ENCODE results near the gene PAFAH2. TPM values are rescaled to one million over a fixed set of nuclear protein-coding genes. Genes with fewer than 3 reads are reported as not detected.

The PAFAH2 gene
- total RNA-seq, 3 donors from 2014 or later (not counting 1 experiment from before 2014, with no cell fraction given) = 39.0 to 95.1 (median 68.6) TPM

DNA sequence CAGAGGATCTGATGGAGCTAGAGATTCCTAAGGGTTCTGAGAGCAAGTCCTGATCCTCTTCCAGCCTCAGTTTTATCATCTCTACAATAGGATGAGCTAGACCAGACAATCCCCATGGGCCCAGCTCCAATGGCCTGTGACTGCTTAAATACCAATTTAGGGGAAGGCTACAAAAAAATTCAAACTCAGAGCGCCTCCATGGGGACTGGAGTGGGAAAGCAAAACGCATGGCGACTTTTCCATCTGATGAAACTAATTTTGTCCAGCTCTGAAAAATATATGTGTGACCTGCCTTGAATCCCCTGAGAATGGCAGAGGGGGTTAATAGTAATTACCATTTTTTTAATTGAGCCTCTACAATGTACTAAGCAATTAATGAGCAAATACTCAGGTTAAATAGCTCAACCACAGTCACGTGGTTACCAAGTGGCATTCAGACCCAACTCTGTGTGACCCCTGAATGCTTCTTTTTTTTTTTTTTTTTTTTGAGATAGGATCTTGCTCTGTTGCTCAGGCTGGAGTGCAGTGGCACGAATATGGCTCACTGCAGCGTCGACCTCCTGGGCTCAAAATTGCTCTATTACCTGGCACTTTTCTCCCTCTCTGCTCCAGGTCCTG lies 32.1 kb upstream of the PAFAH2 start:
- no peak overlapping the region for H3K4me3 ChIP-seq (ENCODE audit: low read length)
- peaks cover 8% of the 10 kb centered on the region for H3K27me3 ChIP-seq (ENCODE audit: control insufficient read depth, insufficient read depth, low read length)
- peaks cover 0 to 12% of the 10 kb centered on the region in 2 donors for H3K27me3 Mint-ChIP-seq (ENCODE audit: low read depth in 2 of 2)
- intact Hi-C loops (cut with micrococcal nuclease) = no loop called here
- H3K9me3 ChIP-seq (ENCODE audit: control insufficient read depth, insufficient read depth, low read length) = no peaks in the 10 kb centered on the region
- H3K36me3 Mint-ChIP-seq = no peaks in the 10 kb centered on the region
- H3K9me3 Mint-ChIP-seq = no peaks in the 10 kb centered on the region
- no peak for ATAC-seq
- 68% methylated on average over 7 of the region's 7 CpGs for WGBS (ENCODE audit: insufficient coverage)
- H3K36me3 ChIP-seq (ENCODE audit: control insufficient read depth, insufficient read depth, low read length) = no peaks in the 10 kb centered on the region
- H3K4me1 ChIP-seq (ENCODE audit: control insufficient read depth, insufficient read depth, low read length) = peaks cover 6% of the 10 kb centered on the region
- TF ChIP-seq CTCF (IDR thresholded peaks at IDR 0.05) = no peak
- no peak for DNase-seq
- H3K4me3 Mint-ChIP-seq = no peak overlapping the region
- no peak overlapping the region for H3K27ac ChIP-seq (ENCODE audit: low read length)
- peaks cover 0 to 7% of the 10 kb centered on the region in 2 donors for H3K4me1 Mint-ChIP-seq
- no peak overlapping the region for H3K27ac Mint-ChIP-seq

- intact Hi-C loops (cut with micrococcal nuclease) = no loop called here
- H3K36me3 Mint-ChIP-seq = no peaks in the 10 kb centered on the region
- Histone ChIP-seq H3K36me3 (ENCODE audit: control insufficient read depth, insufficient read depth, low read length) (no peaks in the 10 kb centered on the region), H3K27ac (ENCODE audit: low read length) (no peak overlapping the region), H3K4me3 (ENCODE audit: low read length) (no peak overlapping the region), H3K27me3 (ENCODE audit: control insufficient read depth, insufficient read depth, low read length) (peaks cover 2% of the 10 kb centered on the region), H3K4me1 (ENCODE audit: control insufficient read depth, insufficient read depth, low read length) (no peaks in the 10 kb centered on the region), H3K9me3 (ENCODE audit: control insufficient read depth, insufficient read depth, low read length) (no peaks in the 10 kb centered on the region)
- peaks cover 0 to 12% of the 10 kb centered on the region in 2 donors for H3K27me3 Mint-ChIP-seq (ENCODE audit: low read depth in 2 of 2)
- DNase-seq = no peak
- H3K9me3 Mint-ChIP-seq = no peaks in the 10 kb centered on the region
- H3K4me1 Mint-ChIP-seq = peaks cover 0 to under 1% of the 10 kb centered on the region in 2 donors
- no peak overlapping the region for H3K4me3 Mint-ChIP-seq
- H3K27ac Mint-ChIP-seq = no peak overlapping the region
- ATAC-seq = no peak
- TF ChIP-seq CTCF (IDR thresholded peaks at IDR 0.05) = no peak
- WGBS (ENCODE audit: insufficient coverage) = 86% methylated on average over 15 of the region's 15 CpGs
Measured at GRCh38 chr1:26029054-26029863, 31.4 kb upstream of the PAFAH2 start.

DNA sequence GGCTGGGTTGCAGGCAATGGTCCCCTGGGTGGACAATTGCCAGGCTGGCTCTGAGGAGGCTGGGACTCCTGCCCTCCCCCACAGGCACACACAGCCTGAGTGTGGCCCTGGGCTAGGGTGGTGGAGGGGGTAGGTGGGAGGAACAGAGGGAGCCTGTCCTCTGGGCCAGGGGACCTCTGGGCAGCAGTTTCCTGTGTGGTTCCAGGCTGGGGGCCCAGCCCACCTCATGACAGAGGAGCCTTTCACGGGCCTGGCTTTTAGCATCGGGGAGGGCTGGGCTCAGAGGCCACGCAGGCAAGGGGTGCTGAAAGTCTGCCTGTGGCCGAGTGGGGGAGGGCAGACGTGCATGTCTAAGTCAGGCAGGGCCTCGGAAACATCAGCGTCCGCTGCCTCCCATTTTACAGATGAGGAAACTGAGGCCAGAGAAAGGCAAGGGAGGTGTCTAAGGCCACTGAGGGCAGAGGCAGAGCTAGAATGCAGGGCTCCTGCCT lies 30.7 kb upstream of the PAFAH2 start:
- H3K27me3 ChIP-seq (ENCODE audit: control insufficient read depth, insufficient read depth, low read length) = no peaks in the 10 kb centered on the region
- H3K27me3 Mint-ChIP-seq (ENCODE audit: low read depth in 2 of 2) = peaks cover 0 to 12% of the 10 kb centered on the region in 2 donors
- no peak for DNase-seq
- no peaks in the 10 kb centered on the region for H3K36me3 ChIP-seq (ENCODE audit: control insufficient read depth, insufficient read depth, low read length)
- no peak overlapping the region for H3K4me3 ChIP-seq (ENCODE audit: low read length)
- ATAC-seq = no peak
- H3K9me3 ChIP-seq (ENCODE audit: control insufficient read depth, insufficient read depth, low read length) = no peaks in the 10 kb centered on the region
- WGBS (ENCODE audit: insufficient coverage) = 48% methylated on average over 8 of the region's 8 CpGs
- no peaks in the 10 kb centered on the region for H3K4me1 ChIP-seq (ENCODE audit: control insufficient read depth, insufficient read depth, low read length)
- intact Hi-C loops (cut with micrococcal nuclease) = no loop called here
- no peaks in the 10 kb centered on the region for H3K9me3 Mint-ChIP-seq
- no peak for TF ChIP-seq CTCF (IDR thresholded peaks at IDR 0.05)
- H3K4me1 Mint-ChIP-seq = no peaks in the 10 kb centered on the region
- H3K4me3 Mint-ChIP-seq = no peak overlapping the region
- no peaks in the 10 kb centered on the region for H3K36me3 Mint-ChIP-seq
- H3K27ac Mint-ChIP-seq = no peak overlapping the region
- H3K27ac ChIP-seq (ENCODE audit: low read length) = no peak overlapping the region

Measured in natural killer cell (primary cell).